HTR-8/SVneo (cell line): ENCODE results near the gene IGFBP6.

Experiments
- DNase-seq: peaks from one replicate; pipeline ENCODE4 v3.0.0; 2011; ENCODE audit warnings: low spot score, mixed read lengths; ENCODE audit not compliant: insufficient read length
- FAIRE-seq: peaks from 2 replicates; lab custom pipeline; 2011; peaks lifted over from hg19 to GRCh38; lab: Jason Lieb, UNC

Gene IGFBP6

DNA sequence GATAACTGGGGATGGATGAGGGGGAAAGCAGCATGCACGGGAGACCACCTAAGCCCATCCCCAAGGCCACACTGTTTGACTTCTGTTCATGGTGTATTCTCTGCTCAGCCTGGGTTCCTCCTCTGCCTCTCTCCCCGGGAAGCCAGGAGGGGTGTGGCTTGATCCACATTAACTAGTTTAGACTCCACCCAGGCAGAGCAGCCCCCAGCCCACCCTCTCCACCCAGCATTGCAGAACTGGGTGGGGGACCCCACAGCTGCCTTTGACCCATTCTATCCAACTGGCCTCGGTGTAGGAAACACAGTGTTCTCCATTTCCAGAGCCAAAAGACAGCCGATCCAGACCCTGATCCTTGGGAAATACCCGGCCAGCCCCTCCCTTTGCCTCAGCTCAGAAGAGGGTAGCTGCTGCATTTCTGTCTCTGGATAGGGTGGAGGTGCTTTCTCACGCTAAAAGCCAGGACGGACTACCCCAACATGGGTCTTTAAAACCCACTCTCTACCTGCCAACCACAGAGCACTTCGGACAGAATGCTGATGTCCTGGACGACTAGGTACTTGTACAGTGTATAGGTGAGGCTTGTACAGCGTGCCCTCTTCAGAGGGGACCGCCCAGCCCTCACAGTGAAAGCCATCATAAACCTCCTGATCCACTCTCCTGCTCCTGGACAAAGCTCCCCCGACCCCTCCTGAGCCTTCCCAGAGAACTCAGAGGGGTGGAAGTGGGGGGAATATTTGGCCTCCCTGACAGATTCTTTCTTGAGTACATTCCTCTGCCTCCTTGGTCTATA lies 27.7 kb upstream of the IGFBP6 start:
- FAIRE-seq (no peak), DNase-seq (no peak)

DNA sequence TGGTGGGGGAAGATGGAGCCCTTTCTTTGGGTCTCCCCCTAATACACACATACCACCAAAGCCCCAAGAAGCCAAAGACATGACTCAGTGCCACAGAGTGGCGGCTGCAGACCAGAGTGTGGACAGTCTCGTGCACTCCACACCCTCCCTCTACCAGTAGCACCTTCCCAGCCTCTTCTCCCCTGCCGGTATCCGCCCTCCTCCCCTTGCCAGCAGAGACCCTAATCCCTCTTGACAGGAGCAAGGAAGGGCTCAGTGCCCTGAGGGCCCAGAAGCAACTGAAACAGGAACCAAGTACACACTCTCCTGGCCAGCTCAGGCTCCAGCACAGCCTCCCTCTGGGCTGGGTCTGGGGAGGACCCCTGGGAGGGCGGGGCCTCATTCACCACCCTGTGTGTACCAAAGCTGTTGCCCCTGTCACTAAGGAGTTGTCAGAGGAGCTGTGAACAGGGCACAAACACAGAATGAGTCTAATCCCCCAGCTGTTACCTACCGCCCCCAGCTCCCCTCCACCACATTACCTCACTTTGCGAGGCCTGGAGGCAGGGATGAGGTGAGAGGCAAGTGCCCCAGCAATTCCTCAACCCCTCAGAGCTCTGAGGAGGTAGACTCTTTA lies 26.5 kb upstream of the IGFBP6 start:
- FAIRE-seq: peak; percentile 54
- DNase-seq: no peak

DNA sequence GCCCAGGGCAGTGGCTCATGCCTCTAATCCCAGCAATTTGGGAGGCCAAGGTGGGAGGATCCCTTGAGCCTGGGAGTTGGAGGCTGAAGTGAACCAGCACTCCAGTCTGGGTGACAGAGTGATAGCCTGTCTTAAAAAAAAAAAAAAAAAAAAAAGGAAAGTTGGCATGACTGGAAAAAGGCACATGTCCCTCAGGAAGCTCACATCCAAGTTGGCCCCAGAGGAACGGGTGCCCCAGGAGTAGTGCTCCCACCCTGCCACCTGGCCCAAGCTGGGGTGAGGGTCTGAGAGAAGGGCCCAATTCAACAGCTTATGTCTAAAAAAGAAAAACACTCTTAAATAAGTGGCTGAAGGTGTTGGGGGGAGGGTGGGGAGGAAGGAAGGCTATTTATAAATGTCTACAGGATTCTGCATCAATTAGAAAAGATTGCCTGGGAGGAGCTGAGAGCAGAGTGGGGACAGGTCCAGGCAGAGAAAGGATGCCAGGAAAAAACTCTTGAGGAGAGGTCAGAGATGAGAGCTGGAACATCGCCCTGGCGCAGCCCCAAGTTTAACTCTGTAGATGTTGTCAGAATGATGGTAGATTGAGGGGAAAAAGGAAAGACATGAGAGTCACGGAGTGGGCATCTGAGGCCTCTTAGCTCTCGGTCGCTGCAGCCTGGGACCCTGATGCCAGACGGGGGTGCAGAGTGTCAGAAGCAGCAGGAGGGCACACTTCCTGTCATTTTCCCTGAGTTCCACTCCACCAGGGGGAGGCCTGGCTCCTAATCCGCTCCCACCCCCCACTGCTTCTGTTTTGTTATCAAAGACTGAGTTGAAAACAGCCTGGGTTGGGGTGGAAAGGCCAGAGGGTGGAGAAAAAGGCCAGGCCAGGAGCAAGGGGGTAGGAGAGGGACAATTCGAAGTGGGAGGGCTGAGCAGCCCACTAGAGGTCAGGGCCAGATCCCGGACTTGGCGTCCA lies 25.6 kb upstream of the IGFBP6 start:
- FAIRE-seq (no peak), DNase-seq (no peak)

GRCh38 chr12:53073881-53074280 lies 23.6 kb upstream of the IGFBP6 start:
- no peak for FAIRE-seq
- DNase-seq: no peak

- no peak for FAIRE-seq
Measured at GRCh38 chr12:53074283-53074998, 23.0 kb upstream of the IGFBP6 start.

DNA sequence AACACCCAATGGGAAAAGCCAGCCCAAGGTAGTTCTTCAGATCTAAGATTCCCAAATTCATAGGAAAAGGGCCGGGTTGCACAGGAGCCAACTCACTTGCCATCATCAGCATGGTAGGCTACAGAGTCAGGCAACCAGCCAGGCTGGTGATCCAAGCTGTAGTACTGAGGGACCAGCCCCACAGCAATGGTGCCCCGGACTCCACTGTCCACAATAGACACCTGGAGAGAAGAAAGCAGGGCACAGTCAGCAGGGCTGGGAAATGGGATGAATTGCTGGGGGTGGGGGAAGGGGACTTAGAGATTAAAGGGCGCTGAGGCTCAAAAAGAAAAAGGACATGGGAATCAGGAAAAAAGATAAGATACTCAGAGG lies 22.5 kb upstream of the IGFBP6 start:
- DNase-seq: no peak
- FAIRE-seq: no peak

More at GRCh38 chr12:53074283-53074998, 23.0 kb upstream of the IGFBP6 start:
- DNase-seq: no peak

DNA sequence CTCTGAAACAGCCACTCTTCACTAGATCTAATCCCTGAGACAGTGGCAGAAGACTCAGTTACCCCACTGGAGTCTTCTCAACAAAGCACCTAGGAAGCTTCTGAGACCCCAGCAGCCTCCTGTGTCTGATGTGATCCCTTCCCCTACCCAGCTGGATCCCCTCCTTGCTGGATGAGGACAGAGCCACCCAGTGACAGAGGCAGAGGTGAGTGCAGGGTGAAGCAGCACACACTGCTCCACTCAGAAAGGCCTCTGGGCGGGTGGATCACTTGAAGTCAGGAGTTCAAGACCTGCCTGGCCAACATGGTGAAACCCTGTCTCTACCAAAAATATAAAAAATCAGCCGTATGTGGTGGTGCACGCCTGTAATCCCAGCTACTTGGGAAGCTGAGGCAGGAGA lies 21.0 kb upstream of the IGFBP6 start:
- no peak for DNase-seq
- no peak for FAIRE-seq

DNA sequence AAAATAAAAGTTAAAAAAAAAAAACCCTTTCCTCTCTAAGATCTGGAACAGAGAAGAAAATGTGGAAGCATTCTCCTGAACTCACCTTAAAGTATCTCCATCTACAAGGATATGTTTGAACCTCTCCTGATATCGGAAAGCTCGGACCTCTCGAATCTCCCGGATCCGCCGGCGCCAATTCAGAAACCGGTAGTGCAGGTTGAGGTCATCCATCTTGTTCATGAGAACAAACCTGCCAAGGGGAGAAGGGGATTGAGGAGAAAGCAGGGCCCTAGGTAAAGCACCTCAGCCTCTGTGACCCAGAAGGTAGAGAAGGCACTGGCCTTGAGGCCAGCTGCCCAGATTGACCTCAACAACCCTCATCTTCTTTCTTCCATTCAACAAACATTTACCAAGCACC lies 20.4 kb upstream of the IGFBP6 start:
- FAIRE-seq: no peak
- no peak for DNase-seq

DNA sequence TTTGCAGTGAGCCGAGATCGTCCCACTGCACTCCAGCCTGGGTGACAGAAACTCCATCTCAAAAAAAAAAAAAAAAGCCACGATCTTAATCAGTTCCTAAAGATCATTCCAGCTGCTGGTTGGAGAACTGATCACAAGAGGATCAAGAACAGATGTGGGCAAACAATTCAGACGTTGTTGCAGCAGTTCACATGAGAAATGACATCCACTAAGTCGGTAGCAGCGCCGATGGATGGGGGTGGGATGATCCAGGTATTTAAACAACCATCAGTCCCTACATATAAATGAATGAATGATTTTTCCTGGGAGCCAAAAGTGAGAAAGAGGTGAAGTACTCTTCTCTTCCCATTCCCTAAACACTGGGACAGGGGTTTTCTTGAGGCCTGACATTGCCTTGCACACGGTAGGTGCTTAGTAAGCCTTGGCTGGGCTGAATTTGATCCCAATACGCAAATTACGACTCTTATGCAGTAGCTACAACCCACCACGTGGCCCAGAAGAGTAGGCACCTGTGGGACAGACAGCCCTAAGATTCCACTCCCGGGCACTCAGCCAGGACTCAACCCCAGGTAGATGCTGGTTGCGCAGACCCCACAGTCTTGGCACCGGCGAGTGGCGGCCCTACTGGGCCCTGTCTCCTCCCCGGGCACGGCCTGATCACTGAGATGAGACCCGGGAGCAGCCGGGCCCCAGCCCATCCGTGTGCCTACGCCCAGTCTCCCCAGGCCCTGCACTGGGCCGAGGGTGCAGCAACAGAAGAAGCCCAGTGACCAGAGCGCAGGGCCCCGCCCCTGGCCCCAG lies 18.8 kb upstream of the IGFBP6 start:
- DNase-seq (no peak), FAIRE-seq (no peak)

GRCh38 chr12:53079226-53080117 lies 18.0 kb upstream of the IGFBP6 start, which contains the start of gene SPRYD3:
Gene SPRYD3, minus strand, starts transcription at chr12:53079390. Its CDS starts 57 bp downstream, at chr12:53079333.
- FAIRE-seq (peak; percentile 69), DNase-seq (peak; percentile 99)

DNA sequence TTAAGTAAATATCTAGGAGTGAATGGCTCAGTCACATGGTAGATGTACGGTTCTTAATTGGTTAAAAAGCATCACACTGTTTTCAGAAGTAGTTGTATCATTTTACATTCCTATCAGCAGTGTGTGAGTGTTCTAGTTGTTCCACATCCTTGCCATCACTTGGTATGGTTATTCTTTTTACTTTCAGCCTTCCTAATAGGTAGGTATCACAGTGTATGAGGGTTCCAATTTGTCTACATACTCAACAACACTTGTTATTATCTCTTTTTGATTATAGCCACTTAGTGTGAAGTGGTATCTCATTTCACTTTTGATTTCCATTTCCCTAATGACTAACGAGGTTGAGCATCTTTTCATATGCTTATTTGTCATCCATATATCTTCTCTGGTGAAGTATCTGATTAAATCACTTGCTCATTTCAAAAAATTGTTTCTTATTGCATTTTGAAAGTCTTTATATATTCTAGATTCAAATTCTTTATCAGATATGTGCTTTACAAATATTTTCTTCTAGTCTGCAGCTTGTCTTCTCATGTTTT lies 14.8 kb upstream of the IGFBP6 start:
- no peak for FAIRE-seq
- DNase-seq: no peak

DNA sequence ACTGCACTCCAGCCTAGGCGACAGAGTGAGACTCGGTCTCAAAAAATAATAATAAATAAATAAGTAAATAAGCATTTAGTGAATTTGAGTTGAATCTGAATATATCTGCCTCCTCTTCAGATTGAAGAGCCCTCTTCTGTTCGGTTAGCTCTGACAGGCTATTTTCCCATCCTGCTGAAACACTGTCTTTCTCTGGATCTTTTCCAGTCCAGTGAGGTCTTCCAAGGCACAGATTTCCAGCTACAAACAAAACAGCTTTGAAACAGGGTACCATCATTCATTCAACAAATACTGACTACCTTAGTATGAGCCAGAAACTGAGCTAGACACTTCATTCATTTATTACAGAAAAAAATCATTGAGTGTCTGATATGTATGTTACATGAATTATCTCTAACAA lies 11.1 kb upstream of the IGFBP6 start:
- DNase-seq (no peak), FAIRE-seq (no peak)

DNA sequence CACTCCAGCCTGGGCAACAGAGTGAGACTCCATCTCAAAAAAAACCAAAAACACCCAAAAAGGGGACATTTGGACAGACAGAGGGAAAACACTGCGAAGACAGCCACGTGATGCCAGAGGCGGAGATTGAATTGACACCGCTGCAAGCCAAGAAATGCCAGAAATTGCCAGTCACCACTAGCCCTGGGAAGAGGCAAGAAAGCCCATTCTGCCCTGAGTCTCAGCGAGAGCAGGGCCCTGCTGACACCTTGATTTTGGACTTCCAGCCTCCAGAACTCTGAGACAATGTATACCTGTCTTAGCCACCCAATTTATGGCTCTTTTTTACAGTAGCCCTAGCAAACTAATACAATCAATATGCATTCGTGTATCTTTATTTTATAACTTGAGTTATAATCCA lies 7.4 kb upstream of the IGFBP6 start:
- DNase-seq (no peak), FAIRE-seq (no peak)

- FAIRE-seq: no peak
- DNase-seq: no peak
Measured at GRCh38 chr12:53090554-53090953, 6.9 kb upstream of the IGFBP6 start.

- FAIRE-seq: no peak
Measured at GRCh38 chr12:53091756-53092155, 5.7 kb upstream of the IGFBP6 start.

GRCh38 chr12:53093777-53094393 lies 3.6 kb upstream of the IGFBP6 start:
- FAIRE-seq (no peak), DNase-seq (no peak)

More at GRCh38 chr12:53091756-53092155, 5.7 kb upstream of the IGFBP6 start:
- no peak for DNase-seq

DNA sequence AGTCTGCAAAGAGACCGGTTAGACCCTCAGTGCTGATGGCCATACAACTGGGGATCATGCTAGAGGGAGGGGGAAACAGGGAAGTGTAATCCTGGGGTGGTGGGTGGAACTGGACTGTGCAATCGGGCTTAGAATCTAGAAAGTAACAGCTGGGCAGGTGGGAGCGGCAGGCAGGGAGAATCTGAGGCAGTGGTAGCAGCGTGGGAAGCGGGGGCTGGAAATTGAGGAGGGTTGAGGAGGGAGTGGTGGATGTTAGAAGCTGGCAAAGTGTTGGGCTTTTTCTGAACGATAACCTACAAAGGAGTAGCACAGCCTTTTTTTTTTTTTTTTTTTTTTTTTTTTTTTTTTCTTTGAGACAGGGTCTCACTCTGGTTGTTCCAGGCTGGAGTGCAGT lies 3.1 kb upstream of the IGFBP6 start:
- DNase-seq (no peak), FAIRE-seq (no peak)
